ENCODE data around the gene SVOP. TPM values are rescaled to one million over a fixed set of nuclear protein-coding genes. Genes with fewer than 3 reads are reported as not detected.

SVOP gene
- total RNA-seq, 1 experiment from 2014 or later, result 0.47 TPM

- RAD21 ChIA-PET (ENCODE audit: low non-redundant PET in 1 of 2, low total read pairs in 2 of 2, uncharacterized antibody in 2 of 2, unreplicated experiment in 2 of 2), result interaction anchor here in 1 of 2 experiments (1.1 kb wide), 1 partner anchor 10 kb away, joined by 3 read pairs; no protein-coding TSS in a partner anchor
- DNase-seq (ENCODE audit: low read depth, low spot score) (peak; percentile 34), ATAC-seq (peak; percentile 99)
- H3K36me3 ChIP-seq (ENCODE audit: control insufficient read depth in 1 of 2, insufficient read depth in 2 of 2, low read length in 2 of 2), result no peaks in the 10 kb centered on the region
- H3K9me3 ChIP-seq (ENCODE audit: control insufficient read depth in 1 of 2, insufficient read depth in 1 of 2, low read depth in 1 of 2, low read length in 2 of 2), result no peaks in the 10 kb centered on the region
- BruUV-seq (replicated peaks), result no TSS peak
- no peaks in the 10 kb centered on the region for H4K20me1 ChIP-seq (ENCODE audit: insufficient read depth)
- H3K27ac ChIP-seq (ENCODE audit: low read depth, low read length), result no peak overlapping the region
- H2AFZ ChIP-seq (ENCODE audit: low read depth, low read length, poor library complexity, severe bottlenecking), result peak overlapping the region; percentile 48
- intact Hi-C loops (cut with micrococcal nuclease), result no loop called here
- no peaks in the 10 kb centered on the region for H3K79me2 ChIP-seq (ENCODE audit: insufficient read depth, low read length)
- no peak overlapping the region for H3K9ac ChIP-seq (ENCODE audit: low read length)
- no peaks in the 10 kb centered on the region for H3K9me2 ChIP-seq (ENCODE audit: insufficient read depth)
- H3K27me3 ChIP-seq (ENCODE audit: insufficient read depth, low read length), result no peaks in the 10 kb centered on the region
- CTCF ChIA-PET, result interaction anchor here (1.0 kb wide), 1 partner anchor 11 kb away, joined by 3 read pairs; no protein-coding TSS in a partner anchor
- no peak overlapping the region for H3K4me3 ChIP-seq (replicated peaks in 1 of 2; ENCODE audit: low read depth in 1 of 2, low read length in 2 of 2)
- H3K4me2 ChIP-seq (ENCODE audit: low read length), result no peak overlapping the region
- H3K4me1 ChIP-seq (ENCODE audit: control insufficient read depth in 1 of 2, insufficient read depth in 2 of 2, low read length in 2 of 2), result peaks cover 0 to 4% of the 10 kb centered on the region in 2 experiments; a peak in 1 of 4 replicates
- POLR2A ChIA-PET, result interaction anchor here (1.3 to 1.4 kb wide), 2 partner anchors 9 to 11 kb away, joined by 4 to 6 read pairs; no protein-coding TSS in a partner anchor
- TF ChIP-seq SRF (IDR thresholded peaks at IDR 0.05; ENCODE audit: low read depth) (0 out of 2 replicates have a peak, but pooled peaks have one; percentile 28), EZH2phosphoT487 (IDR thresholded peaks at IDR 0.05; ENCODE audit: borderline replicate concordance) (no peak)
Observed at GRCh38 chr12:108939594-108939993, 81.3 kb downstream of the SVOP start.

- intact Hi-C loops (cut with micrococcal nuclease), result no loop called here
- RAD21 ChIA-PET (ENCODE audit: low non-redundant PET in 1 of 2, low total read pairs in 2 of 2, uncharacterized antibody in 2 of 2, unreplicated experiment in 2 of 2), result no interaction called here
- no peak overlapping the region for H2AFZ ChIP-seq (ENCODE audit: low read depth, low read length, poor library complexity, severe bottlenecking)
- H3K9me2 ChIP-seq (ENCODE audit: insufficient read depth), result no peaks in the 10 kb centered on the region
- H3K9me3 ChIP-seq (ENCODE audit: control insufficient read depth in 1 of 2, insufficient read depth in 1 of 2, low read depth in 1 of 2, low read length in 2 of 2), result no peaks in the 10 kb centered on the region
- ATAC-seq (no peak), DNase-seq (ENCODE audit: low read depth, low spot score) (no peak)
- POLR2A ChIA-PET, result no interaction called here
- H3K9ac ChIP-seq (ENCODE audit: low read length), result no peak overlapping the region
- no peak overlapping the region for H3K4me3 ChIP-seq (replicated peaks in 1 of 2; ENCODE audit: low read depth in 1 of 2, low read length in 2 of 2)
- H4K20me1 ChIP-seq (ENCODE audit: insufficient read depth), result no peaks in the 10 kb centered on the region
- no peak overlapping the region for H3K4me2 ChIP-seq (ENCODE audit: low read length)
- no peaks in the 10 kb centered on the region for H3K36me3 ChIP-seq (ENCODE audit: control insufficient read depth in 1 of 2, insufficient read depth in 2 of 2, low read length in 2 of 2)
- H3K79me2 ChIP-seq (ENCODE audit: insufficient read depth, low read length), result no peaks in the 10 kb centered on the region
- no peak overlapping the region for H3K27ac ChIP-seq (ENCODE audit: low read depth, low read length)
- no peaks in the 10 kb centered on the region for H3K27me3 ChIP-seq (ENCODE audit: insufficient read depth, low read length)
- CTCF ChIA-PET, result no interaction called here
- H3K4me1 ChIP-seq (ENCODE audit: control insufficient read depth in 1 of 2, insufficient read depth in 2 of 2, low read length in 2 of 2), result peaks cover 0 to 4% of the 10 kb centered on the region in 2 experiments; a peak in 1 of 4 replicates
- no TSS peak for BruUV-seq (replicated peaks)
- TF ChIP-seq SP1 (IDR thresholded peaks at IDR 0.05; ENCODE audit: low read depth) (no peak), SIN3A (IDR thresholded peaks at IDR 0.05; ENCODE audit: low read depth) (no peak), POLR2A (IDR thresholded peaks at IDR 0.05; ENCODE audit: borderline replicate concordance, extremely low read depth, insufficient read depth, insufficient read length) (no peak), ELF1 (IDR thresholded peaks at IDR 0.05; ENCODE audit: borderline replicate concordance, low read depth) (no peak), ZBTB33 (IDR thresholded peaks at IDR 0.05; ENCODE audit: extremely low read depth, insufficient replicate concordance, low read length) (no peak), YY1 (IDR thresholded peaks at IDR 0.05; ENCODE audit: extremely low read depth, insufficient replicate concordance, low read depth, low read length) (no peak), CTCF (IDR thresholded peaks at IDR 0.05 in 2 of 3, conservative IDR thresholded peaks at IDR 0.05 in 1 of 3; ENCODE audit: borderline replicate concordance in 1 of 3, insufficient read depth in 1 of 3, low read depth in 2 of 3, low read length in 2 of 3) (no peak), EZH2 (IDR thresholded peaks at IDR 0.05) (no peak)
- TF ChIP-seq, protein P1, sequence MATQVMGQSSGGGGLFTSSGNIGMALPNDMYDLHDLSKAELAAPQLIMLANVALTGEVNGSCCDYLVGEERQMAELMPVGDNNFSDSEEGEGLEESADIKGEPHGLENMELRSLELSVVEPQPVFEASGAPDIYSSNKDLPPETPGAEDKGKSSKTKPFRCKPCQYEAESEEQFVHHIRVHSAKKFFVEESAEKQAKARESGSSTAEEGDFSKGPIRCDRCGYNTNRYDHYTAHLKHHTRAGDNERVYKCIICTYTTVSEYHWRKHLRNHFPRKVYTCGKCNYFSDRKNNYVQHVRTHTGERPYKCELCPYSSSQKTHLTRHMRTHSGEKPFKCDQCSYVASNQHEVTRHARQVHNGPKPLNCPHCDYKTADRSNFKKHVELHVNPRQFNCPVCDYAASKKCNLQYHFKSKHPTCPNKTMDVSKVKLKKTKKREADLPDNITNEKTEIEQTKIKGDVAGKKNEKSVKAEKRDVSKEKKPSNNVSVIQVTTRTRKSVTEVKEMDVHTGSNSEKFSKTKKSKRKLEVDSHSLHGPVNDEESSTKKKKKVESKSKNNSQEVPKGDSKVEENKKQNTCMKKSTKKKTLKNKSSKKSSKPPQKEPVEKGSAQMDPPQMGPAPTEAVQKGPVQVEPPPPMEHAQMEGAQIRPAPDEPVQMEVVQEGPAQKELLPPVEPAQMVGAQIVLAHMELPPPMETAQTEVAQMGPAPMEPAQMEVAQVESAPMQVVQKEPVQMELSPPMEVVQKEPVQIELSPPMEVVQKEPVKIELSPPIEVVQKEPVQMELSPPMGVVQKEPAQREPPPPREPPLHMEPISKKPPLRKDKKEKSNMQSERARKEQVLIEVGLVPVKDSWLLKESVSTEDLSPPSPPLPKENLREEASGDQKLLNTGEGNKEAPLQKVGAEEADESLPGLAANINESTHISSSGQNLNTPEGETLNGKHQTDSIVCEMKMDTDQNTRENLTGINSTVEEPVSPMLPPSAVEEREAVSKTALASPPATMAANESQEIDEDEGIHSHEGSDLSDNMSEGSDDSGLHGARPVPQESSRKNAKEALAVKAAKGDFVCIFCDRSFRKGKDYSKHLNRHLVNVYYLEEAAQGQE (IDR thresholded peaks at IDR 0.05; ENCODE audit: low read depth), result no peak
Observed at GRCh38 chr12:108938247-108938924, 82.5 kb downstream of the SVOP start.

Data from HCT116 (cell line).